Activated gamma-delta T cell treated with anti-CD3 and anti-CD28 coated beads, Interleukin-2, amount 50 U/mL, for 16 hours (primary cell): ENCODE data around the gene TAOK3.
A peak's percentile ranks its signal among the peaks of the same experiment; 100 is the strongest.
"Not testable (repeated sequence)": the region's sequence is repeated elsewhere in the genome, so short reads cannot be mapped to it uniquely, and the experiment has no call there.

Source experiments
- DNase-seq: peaks from one replicate; pipeline ENCODE4 v3.0.0-alpha.2; 2020; ENCODE audit warnings: low read depth

TAOK3 gene

DNA sequence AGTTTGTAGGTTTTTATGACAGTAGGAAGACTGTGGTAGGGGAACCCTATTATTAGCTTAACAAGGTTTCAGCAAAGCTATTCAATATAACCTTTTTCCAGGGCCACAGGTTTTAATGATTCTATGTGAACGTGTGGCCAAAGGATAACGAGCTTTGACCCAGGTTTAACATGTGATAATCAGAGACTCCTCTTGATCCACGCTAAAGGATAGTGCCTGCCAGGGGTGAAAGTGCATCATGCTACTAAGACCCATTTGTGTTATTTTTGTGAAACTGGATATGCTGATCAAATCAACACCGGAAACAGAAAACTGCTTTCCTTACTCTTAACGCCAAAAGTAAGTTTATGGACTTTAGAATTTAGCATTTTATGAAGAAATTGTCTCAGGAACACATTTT lies 909 bp upstream of the TAOK3 start:
- DNase-seq: no peak

GRCh38 chr12:118371321-118372282 lies 1.1 kb downstream of the TAOK3 start:
- no peak for DNase-seq

DNA sequence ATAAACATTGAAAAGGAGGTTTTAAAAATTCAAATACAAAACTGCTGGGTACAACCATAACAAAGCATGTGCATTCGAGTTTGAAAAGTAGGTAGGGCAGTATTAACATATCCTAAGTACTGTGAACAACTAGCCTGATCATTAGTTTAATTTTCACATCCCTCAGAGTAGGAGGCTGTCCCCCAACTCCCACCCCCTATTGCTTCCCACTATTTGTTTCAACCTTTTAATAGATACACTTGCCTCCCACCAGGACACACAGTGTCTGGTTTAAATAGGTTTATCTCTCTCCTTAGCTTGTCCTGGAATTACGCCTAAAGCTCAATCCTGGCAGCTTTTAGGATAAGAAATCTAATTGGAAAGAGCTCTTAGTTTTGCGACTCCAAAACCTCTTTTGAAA lies 2.1 kb downstream of the TAOK3 start:
- no peak for DNase-seq

DNA sequence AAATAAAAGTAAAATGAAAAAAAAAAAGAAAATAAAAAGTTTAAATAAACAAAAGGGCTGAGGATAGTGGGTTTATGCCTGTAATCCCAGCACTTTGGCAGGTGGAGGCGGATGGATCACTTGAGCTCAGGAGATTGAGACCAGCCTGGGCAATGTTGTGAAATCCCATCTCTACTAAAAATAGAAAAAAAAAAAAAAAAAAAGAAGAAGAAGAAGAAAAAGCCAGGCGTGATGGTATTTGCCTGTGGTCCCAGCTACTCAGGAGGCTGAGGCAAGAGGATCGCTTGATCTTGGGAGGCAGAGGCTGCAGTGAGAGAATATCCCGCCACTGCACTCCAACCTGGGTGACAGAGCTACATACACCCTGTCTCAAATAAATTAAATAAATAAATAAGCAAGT lies 3.9 kb downstream of the TAOK3 start:
- no peak for DNase-seq

DNA sequence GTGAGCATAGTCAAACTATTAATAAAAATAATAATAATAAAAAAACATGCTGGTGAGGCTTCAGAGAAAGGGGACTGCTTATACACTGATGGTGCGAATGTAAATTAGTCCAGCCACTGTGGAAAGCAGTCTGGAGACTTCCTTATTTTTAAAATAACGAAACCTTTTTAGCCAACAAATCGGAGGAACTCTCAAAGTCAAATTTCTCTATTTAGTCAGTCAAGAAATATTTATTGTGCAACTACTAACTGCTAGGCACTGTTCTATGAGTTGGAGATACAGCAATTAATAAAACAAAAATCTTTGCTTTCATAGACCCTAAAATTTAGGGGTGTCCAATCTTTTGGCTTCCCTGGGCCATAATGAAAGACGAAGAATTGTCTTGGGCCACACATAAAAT lies 10.8 kb downstream of the TAOK3 start:
- no peak for DNase-seq

GRCh38 chr12:118361092-118361404 lies 11.7 kb downstream of the TAOK3 start:
- no peak for DNase-seq

GRCh38 chr12:118359541-118359915 lies 13.2 kb downstream of the TAOK3 start:
- no peak for DNase-seq

- DNase-seq: no peak
Observed at GRCh38 chr12:118358612-118359540, 13.8 kb downstream of the TAOK3 start.

DNA sequence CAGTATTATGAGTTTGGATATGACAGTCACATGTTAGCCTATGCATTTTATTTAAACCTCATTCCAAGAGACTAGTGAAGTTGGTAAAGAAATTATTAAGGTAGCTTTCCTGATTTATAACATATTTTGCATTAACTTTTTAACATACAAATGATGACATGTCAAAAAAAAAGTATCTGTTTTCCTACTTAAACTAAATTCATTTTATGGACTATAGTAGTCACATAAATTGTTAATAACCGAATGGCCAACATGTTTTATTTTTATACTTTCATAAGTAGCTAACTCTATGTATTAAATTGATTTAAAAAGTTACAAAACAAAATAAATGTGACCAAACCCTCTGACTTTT lies 14.7 kb downstream of the TAOK3 start:
- no peak for DNase-seq

GRCh38 chr12:118357257-118358007 lies 15.3 kb downstream of the TAOK3 start:
- DNase-seq: peak; percentile 38

- no peak for DNase-seq
Observed at GRCh38 chr12:118356809-118357256, 15.9 kb downstream of the TAOK3 start.

- DNase-seq: no peak
Observed at GRCh38 chr12:118355843-118356242, 16.9 kb downstream of the TAOK3 start.

DNA sequence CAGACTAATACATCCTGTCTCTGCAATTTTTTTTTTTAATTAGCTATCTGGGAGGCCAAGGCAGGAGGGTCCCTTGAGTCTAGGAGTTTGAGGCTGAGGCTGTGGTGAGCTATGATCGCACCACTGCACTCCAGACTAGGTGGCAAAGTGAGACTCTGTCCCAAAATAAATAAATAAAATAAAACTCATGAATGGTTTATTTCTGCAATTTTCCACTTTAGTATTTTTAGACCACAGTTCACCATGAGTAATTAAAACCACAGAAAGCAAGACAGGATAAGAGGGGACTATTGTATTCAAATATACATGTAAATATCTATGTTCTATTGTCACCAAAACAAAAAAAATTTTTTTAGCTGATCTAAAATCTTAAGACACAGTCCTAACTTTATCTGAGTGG lies 17.8 kb downstream of the TAOK3 start:
- DNase-seq: no peak

DNA sequence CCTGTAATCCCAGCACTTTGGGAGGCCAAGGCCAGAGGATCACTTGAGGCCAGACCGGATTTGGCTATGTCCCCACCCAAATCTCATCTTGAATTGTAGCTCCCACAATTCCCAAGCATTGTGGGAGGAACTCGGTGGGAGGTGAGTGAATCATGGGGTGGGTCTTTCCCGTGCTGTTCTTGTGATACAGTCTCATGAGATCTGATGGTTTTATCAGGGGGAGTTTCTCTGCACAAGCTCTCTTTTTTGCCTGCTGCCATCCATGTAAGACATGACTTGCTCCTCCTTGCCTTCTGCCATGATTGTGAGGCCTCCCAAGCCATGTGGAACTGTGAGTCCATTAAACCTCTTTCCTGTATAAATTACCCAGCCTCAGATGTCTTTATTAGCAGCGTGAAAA lies 18.2 kb downstream of the TAOK3 start:
- not testable (repeated sequence) for DNase-seq

DNA sequence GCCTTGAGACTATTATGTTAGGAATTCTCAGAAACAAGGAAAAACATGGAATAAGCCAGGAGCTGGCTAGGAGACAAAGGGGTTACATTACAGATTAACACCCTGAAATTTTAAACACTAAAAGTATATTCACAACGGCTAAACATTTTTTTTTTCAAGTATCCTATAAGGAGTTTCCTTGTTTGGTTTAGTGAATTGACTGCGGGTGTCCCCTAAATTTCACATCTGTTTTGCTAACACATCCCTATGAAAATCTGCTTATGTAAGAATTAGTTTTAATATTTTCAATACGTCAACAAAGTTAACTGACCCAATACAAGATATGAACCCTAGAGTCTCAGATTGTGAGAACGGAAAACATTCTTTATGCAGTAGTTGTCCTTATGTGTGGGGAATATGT lies 19.0 kb downstream of the TAOK3 start:
- no peak for DNase-seq

GRCh38 chr12:118350908-118351559 lies 21.7 kb downstream of the TAOK3 start:
- no peak for DNase-seq

- DNase-seq: no peak
Observed at GRCh38 chr12:118347916-118348315, 24.8 kb downstream of the TAOK3 start.

DNA sequence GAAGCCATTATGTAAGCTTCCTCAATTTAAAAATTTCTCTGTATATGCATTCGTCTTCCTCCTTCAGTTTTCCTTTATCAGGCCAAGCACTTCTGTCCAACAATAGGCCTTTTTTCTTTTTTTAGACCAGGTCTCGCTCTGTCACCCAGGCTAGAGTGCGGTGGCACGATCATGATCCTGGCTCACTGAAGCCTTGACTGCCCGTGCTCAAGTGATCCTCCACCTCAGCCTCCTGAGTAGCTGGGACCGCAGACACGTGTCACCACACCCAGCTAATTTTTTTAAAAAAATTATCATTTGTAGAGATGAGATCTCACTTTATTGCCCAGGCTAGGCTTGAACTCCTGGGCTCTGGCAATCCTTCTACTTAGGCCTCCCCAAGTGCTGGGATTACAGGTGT lies 25.8 kb downstream of the TAOK3 start:
- DNase-seq: no peak

DNA sequence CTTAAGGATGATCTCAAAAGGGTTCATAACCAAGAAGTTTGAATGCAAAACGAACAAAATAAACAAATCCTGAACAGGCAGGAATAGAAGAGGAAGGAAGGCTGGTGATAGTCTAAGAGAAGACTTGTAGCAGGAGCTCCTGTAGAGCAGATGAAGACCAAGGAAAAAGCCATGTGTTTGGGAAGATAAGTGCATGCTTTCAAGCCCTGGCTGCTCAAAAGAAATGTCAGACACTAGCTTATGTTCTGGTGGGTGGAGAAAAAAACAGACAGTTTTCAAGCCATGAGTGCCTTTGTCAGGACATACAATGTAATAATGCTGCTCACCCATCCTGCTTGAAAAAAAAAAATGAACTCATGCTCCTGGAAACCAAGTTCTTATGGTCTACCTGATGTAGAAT lies 27.4 kb downstream of the TAOK3 start:
- no peak for DNase-seq

DNA sequence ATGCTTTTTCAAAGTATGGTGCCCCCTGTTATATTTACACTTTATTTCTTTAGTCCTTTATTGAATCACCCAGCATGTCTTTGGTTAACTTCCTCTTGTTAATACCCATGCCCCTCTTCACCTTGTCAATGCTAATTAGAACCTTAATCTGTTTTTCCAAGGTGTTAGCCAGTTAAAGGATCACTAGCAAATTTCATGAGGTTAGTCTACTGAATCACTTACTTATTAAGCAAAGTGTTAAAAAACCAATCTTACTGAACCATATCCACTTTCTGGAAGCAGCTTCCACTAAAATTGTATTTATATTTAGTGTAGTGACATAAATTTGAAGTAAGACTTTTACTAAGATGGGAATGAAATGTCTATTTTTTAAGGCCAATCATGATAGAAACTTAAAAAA lies 27.9 kb downstream of the TAOK3 start:
- no peak for DNase-seq

- no peak for DNase-seq
Observed at GRCh38 chr12:118342090-118342489, 30.6 kb downstream of the TAOK3 start.
